ENCODE data around the gene CPSF3. TPM values are rescaled to one million over a fixed set of nuclear protein-coding genes. Genes with fewer than 3 reads are reported as not detected.
"Not testable (repeated sequence)": the region's sequence is repeated elsewhere in the genome, so short reads cannot be mapped to it uniquely, and the experiment has no call there.

CPSF3 gene
- total RNA-seq, 1 experiment from 2014 or later: 116 TPM

GRCh38 chr2:9483107-9483506, 59.7 kb downstream of the CPSF3 start:
- no peak overlapping the region for H3K27ac ChIP-seq
- H3K4me3 ChIP-seq: no peak overlapping the region
- H3K4me1 ChIP-seq: no peaks in the 10 kb centered on the region
- H3K27me3 ChIP-seq: no peaks in the 10 kb centered on the region
- H3K36me3 ChIP-seq: peaks cover 25% of the 10 kb centered on the region
- H3K9me3 ChIP-seq (replicated peaks): no peaks in the 10 kb centered on the region
- DNase-seq: no peak

DNA sequence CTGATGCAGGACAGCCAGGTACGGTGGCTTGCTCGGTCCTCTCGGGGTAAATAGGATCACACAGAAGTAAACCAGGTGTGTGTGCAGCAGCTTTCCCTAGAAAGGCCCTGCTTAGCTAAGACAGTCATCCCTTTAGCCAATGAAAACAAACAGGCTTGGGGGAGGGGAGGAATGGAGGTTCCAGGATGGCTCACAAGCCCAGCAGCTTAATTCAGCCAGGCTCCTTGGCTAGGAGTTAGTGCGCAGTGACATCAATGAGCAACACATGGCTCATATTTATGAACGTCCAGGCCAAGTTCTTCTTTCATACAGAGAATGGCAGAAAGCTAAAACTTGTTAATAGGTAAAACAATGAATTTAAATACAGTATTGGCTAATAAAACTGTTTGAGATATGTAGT, 61.1 kb downstream of the CPSF3 start:
- H3K4me3 ChIP-seq: no peak overlapping the region
- H3K27me3 ChIP-seq: no peaks in the 10 kb centered on the region
- DNase-seq: no peak
- peaks cover 30% of the 10 kb centered on the region for H3K36me3 ChIP-seq
- no peaks in the 10 kb centered on the region for H3K4me1 ChIP-seq
- no peaks in the 10 kb centered on the region for H3K9me3 ChIP-seq (replicated peaks)
- H3K27ac ChIP-seq: no peak overlapping the region

GRCh38 chr2:9488583-9489547, 65.4 kb downstream of the CPSF3 start:
- no peaks in the 10 kb centered on the region for H3K4me1 ChIP-seq
- no peaks in the 10 kb centered on the region for H3K9me3 ChIP-seq (replicated peaks)
- no peak overlapping the region for H3K4me3 ChIP-seq
- no peak for DNase-seq
- peaks cover 59% of the 10 kb centered on the region for H3K36me3 ChIP-seq
- no peak overlapping the region for H3K27ac ChIP-seq
- H3K27me3 ChIP-seq: no peaks in the 10 kb centered on the region

- Histone ChIP-seq H3K9me3 (replicated peaks) (no peaks in the 10 kb centered on the region), H3K4me1 (no peaks in the 10 kb centered on the region), H3K4me3 (no peak overlapping the region), H3K27ac (no peak overlapping the region), H3K27me3 (no peaks in the 10 kb centered on the region), H3K36me3 (peaks cover 54% of the 10 kb centered on the region)
- DNase-seq: no peak
Observed at GRCh38 chr2:9490789-9491188, 67.3 kb downstream of the CPSF3 start.

DNA sequence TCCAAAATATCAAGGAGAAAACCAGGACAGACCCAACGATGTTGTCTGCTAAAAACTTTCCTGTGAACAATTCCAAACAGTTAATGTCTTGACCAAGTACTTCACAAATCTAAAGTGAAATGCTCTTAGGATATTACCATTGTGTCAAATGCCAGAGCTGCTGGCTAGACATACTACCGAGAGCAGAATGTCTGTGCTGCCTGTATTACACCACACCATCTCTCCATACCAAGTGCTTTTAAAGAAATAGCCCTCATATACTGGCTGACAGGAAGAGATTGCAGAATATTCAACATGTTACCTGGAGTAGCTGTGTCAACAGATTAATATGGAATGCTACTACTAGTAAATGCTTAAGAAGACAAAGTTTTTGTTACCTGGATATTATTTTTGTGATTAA, 69.5 kb downstream of the CPSF3 start:
- Histone ChIP-seq H3K27ac (no peak overlapping the region), H3K36me3 (peaks cover 46% of the 10 kb centered on the region), H3K27me3 (no peaks in the 10 kb centered on the region), H3K4me1 (no peaks in the 10 kb centered on the region), H3K4me3 (no peak overlapping the region), H3K9me3 (replicated peaks) (no peaks in the 10 kb centered on the region)
- no peak for DNase-seq

DNA sequence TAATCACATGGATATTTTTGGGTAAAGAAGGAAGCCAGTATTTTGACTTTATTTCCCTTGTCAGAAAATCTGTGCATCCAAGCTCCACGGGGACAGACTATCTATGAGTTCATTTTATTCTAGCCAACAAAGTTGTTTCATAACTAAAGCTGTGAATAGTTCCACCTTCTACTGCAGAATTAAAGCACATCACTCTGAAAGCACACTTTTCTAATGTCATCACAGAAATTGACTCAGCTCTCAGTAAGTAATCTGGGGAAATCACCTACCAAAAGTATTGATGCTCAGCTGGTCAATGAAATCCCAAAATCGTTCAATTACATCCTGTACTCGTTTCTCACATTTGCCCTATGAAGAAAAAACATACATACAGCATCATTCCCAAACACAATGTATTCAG, 70.0 kb downstream of the CPSF3 start:
- Histone ChIP-seq H3K9me3 (replicated peaks) (no peaks in the 10 kb centered on the region), H3K27me3 (no peaks in the 10 kb centered on the region), H3K36me3 (peaks cover 40% of the 10 kb centered on the region), H3K27ac (no peak overlapping the region), H3K4me3 (no peak overlapping the region), H3K4me1 (no peaks in the 10 kb centered on the region)
- no peak for DNase-seq

DNA sequence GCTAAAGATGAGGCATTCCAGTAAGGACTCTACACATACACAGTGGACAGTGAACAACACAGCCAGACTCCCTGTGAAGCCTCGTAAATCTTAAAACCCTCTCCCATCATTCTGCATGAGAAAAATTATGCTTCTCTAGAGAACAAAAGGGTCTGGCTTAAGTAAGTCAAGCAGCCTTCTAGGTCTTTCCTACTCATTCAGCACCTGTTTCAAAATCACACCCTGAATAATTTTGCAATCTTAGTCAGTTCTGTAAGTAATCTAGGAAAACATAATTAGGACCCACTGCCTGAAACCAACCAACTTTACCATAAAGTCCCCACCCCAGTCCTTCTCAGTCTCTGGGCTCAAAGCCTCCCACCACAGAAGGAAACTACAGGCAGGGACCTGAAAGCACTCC, 70.6 kb downstream of the CPSF3 start:
- Histone ChIP-seq H3K27ac (no peak overlapping the region), H3K36me3 (peaks cover 38% of the 10 kb centered on the region), H3K9me3 (replicated peaks) (no peaks in the 10 kb centered on the region)

GRCh38 chr2:9497017-9497416, 73.6 kb downstream of the CPSF3 start:
- DNase-seq: no peak
- Histone ChIP-seq H3K4me1 (no peaks in the 10 kb centered on the region), H3K27ac (no peak overlapping the region), H3K36me3 (peaks cover 31% of the 10 kb centered on the region), H3K4me3 (no peak overlapping the region), H3K27me3 (no peaks in the 10 kb centered on the region), H3K9me3 (replicated peaks) (no peaks in the 10 kb centered on the region)

More for the DNA sequence above, 70.6 kb downstream of the CPSF3 start:
- Histone ChIP-seq H3K4me3 (no peak overlapping the region), H3K4me1 (no peaks in the 10 kb centered on the region), H3K27me3 (no peaks in the 10 kb centered on the region)
- DNase-seq: no peak

- DNase-seq: no peak
- H3K4me3 ChIP-seq: no peak overlapping the region
- no peak overlapping the region for H3K27ac ChIP-seq
- no peaks in the 10 kb centered on the region for H3K4me1 ChIP-seq
- no peaks in the 10 kb centered on the region for H3K27me3 ChIP-seq
- H3K36me3 ChIP-seq: peaks cover 24% of the 10 kb centered on the region
- H3K9me3 ChIP-seq (replicated peaks): no peaks in the 10 kb centered on the region
Observed at GRCh38 chr2:9498210-9498609, 74.8 kb downstream of the CPSF3 start.

DNA sequence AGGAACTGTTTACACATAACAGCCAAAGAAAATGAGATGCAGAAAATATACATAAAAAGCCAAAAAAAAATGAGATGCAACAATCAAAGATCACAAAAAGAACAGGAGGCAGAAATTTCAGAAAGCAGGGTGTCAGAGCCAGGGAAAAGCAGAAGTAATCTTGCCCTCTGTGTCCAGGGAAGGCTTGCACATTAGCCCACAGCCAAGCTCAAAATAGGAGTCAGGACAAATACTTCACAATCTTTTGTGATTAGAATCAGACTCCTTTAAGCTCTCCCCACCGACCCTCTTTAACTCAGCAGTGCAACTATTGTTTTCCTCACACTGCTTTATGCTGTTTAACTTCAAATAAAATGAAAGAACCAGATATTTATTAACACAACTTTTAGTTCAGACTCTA, 85.5 kb downstream of the CPSF3 start:
- H3K27ac ChIP-seq: no peak overlapping the region
- DNase-seq: no peak
- peaks cover 16% of the 10 kb centered on the region for H3K36me3 ChIP-seq

GRCh38 chr2:9513946-9514345, 90.5 kb downstream of the CPSF3 start:
- not testable (repeated sequence) for H3K27ac ChIP-seq; H3K27me3 ChIP-seq; H3K9me3 ChIP-seq (replicated peaks); H3K4me1 ChIP-seq; H3K4me3 ChIP-seq; DNase-seq
- H3K36me3 ChIP-seq: peaks cover 32% of the 10 kb centered on the region

More for the DNA sequence above, 85.5 kb downstream of the CPSF3 start:
- no peaks in the 10 kb centered on the region for H3K27me3 ChIP-seq
- H3K4me1 ChIP-seq: no peaks in the 10 kb centered on the region
- H3K9me3 ChIP-seq (replicated peaks): no peaks in the 10 kb centered on the region
- no peak overlapping the region for H3K4me3 ChIP-seq

- no peak overlapping the region for H3K4me3 ChIP-seq
- H3K4me1 ChIP-seq: peaks cover 9% of the 10 kb centered on the region
- H3K36me3 ChIP-seq: peaks cover 36% of the 10 kb centered on the region
- no peaks in the 10 kb centered on the region for H3K27me3 ChIP-seq
- H3K9me3 ChIP-seq (replicated peaks): no peaks in the 10 kb centered on the region
- no peak overlapping the region for H3K27ac ChIP-seq
- DNase-seq: no peak
Observed at GRCh38 chr2:9517118-9517782, 93.8 kb downstream of the CPSF3 start.

DNA sequence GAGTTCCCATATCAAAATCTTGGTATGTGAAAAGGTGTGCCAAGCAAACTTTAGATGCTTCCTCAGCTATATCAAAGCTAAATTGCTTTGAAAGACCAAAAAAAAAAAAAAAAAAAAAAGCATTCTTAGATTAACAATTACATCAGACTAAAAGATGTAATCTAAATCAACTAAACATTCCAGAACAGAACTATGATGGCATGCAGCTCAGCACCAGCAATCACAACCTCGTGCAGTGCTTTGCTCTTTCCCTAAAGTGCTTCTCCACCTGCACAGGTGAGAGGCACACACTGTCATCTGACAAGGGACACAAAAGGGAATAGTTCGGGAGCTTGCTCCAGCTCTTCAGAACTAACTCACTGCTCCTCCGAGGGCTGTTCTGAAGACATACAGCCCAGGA, 94.7 kb downstream of the CPSF3 start:
- Histone ChIP-seq H3K36me3 (peaks cover 33% of the 10 kb centered on the region), H3K4me3 (no peak overlapping the region), H3K9me3 (replicated peaks) (no peaks in the 10 kb centered on the region), H3K27ac (no peak overlapping the region), H3K27me3 (no peaks in the 10 kb centered on the region), H3K4me1 (peaks cover 9% of the 10 kb centered on the region)
- DNase-seq: no peak

DNA sequence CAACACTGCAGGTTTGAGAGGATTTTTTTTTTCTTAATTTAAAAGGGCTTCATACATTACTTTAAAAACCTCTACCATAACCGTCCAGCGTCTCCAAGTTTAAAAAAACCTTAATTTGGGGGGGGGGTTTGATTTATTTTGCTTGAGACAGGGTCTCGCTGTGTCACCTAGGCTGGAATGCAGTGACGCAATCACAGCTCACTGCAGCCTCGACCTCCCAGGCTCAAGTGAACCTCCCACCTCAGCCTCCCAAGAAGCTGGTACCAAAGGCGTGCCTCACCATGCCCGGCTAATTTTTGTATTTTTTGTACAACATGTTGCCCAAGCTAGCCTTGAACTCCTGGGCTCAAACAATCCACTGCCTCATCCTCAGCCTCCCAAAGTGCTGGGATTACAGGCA, 95.3 kb downstream of the CPSF3 start:
- peaks cover 28% of the 10 kb centered on the region for H3K36me3 ChIP-seq
- H3K27ac ChIP-seq: peak overlapping the region; percentile 91
- H3K27me3 ChIP-seq: no peaks in the 10 kb centered on the region
- H3K4me1 ChIP-seq: peaks cover 9% of the 10 kb centered on the region
- DNase-seq: no peak
- H3K9me3 ChIP-seq (replicated peaks): no peaks in the 10 kb centered on the region
- H3K4me3 ChIP-seq: no peak overlapping the region

DNA sequence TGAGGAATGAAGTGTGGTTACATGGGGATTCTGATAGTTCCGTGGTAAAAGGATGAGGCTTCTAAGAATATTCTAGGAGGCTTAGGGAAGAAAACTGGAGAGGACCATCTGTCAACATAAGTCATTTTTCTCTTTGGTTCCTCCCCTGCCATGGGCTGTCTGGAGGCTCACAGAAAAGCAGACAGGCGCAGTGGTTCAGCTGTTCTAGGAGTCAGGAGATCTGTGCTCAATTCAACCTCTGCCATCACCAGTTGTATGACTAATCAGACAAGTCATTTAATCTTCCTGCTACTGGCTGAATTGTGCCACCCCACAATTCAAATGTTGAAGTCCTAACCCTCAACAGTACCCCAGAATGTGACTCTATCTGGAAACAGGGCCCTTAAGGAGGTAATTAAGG, 95.8 kb downstream of the CPSF3 start:
- DNase-seq: peak; percentile 82 to 92
- H3K36me3 ChIP-seq: peaks cover 26% of the 10 kb centered on the region

More for the DNA sequence above, 95.8 kb downstream of the CPSF3 start:
- Histone ChIP-seq H3K27ac (peak overlapping the region; percentile 91), H3K27me3 (no peaks in the 10 kb centered on the region), H3K4me3 (no peak overlapping the region), H3K9me3 (replicated peaks) (no peaks in the 10 kb centered on the region), H3K4me1 (peaks cover 9% of the 10 kb centered on the region)

Measured in SJCRH30 (cell line).